GM19397 (cell line): ENCODE results near the gene PSKH1.

Source experiments
- ATAC-seq: cut with Tn5 transposase; IDR thresholded peaks from one replicate; pipeline ENCODE4 v1.9.1; 2021; ENCODE audit warnings: mild to moderate bottlenecking, moderate library complexity; ENCODE audit not compliant: unreplicated experiment

PSKH1 gene

GRCh38 chr16:67939507-67940445 is 46.7 kb downstream of the PSKH1 start:
- ATAC-seq, result no peak

- no peak for ATAC-seq
Observed at GRCh38 chr16:67940446-67941089, 47.5 kb downstream of the PSKH1 start.

- ATAC-seq, result no peak
Observed at GRCh38 chr16:67941469-67942199, 48.6 kb downstream of the PSKH1 start.

GRCh38 chr16:67942200-67942509 is 49.1 kb downstream of the PSKH1 start:
- no peak for ATAC-seq

- ATAC-seq, result no peak
Observed at GRCh38 chr16:67942510-67943255, 49.6 kb downstream of the PSKH1 start.

- ATAC-seq, result no peak
Observed at GRCh38 chr16:67943256-67943618, 50.2 kb downstream of the PSKH1 start.

- ATAC-seq, result no peak
Observed at GRCh38 chr16:67943619-67944504, 50.8 kb downstream of the PSKH1 start, which contains the start of gene LCAT. LCAT (minus strand) TSS chr16:67944120; CDS start chr16:67944101, 19 bp downstream.

GRCh38 chr16:67944690-67945391 is 51.8 kb downstream of the PSKH1 start:
- ATAC-seq, result no peak

- ATAC-seq, result no peak
Observed at GRCh38 chr16:67945392-67945933, 52.4 kb downstream of the PSKH1 start.

GRCh38 chr16:67946128-67946569 is 53.1 kb downstream of the PSKH1 start:
- ATAC-seq, result no peak

- no peak for ATAC-seq
Observed at GRCh38 chr16:67946966-67947558, 54.0 kb downstream of the PSKH1 start.

- ATAC-seq, result no peak
Observed at GRCh38 chr16:67948015-67948414, 55.0 kb downstream of the PSKH1 start.

GRCh38 chr16:67949645-67950044 is 56.6 kb downstream of the PSKH1 start:
- ATAC-seq, result no peak

GRCh38 chr16:67950335-67950843 is 57.3 kb downstream of the PSKH1 start:
- no peak for ATAC-seq

- no peak for ATAC-seq
Observed at GRCh38 chr16:67951485-67951884, 58.4 kb downstream of the PSKH1 start.

GRCh38 chr16:67953641-67954375 is 60.8 kb downstream of the PSKH1 start:
- ATAC-seq, result no peak

- no peak for ATAC-seq
Observed at GRCh38 chr16:67954421-67955196, 61.6 kb downstream of the PSKH1 start.
